IPS DF 19.7 (cell line): ENCODE measurements around the gene GATA3.

Source experiments
- DNase-seq: peaks from one replicate; pipeline ENCODE4 v3.0.0-alpha.2; 2013; ENCODE audit warnings: low read depth, low spot score

The GATA3 gene

GRCh38 chr10:8064436-8064835, 9.9 kb downstream of the GATA3 start:
- no peak for DNase-seq

- DNase-seq: no peak
These were observed 11.2 kb downstream of the GATA3 start for GRCh38 chr10:8065651-8066050.

GRCh38 chr10:8066124-8066523, 11.6 kb downstream of the GATA3 start:
- DNase-seq: no peak

- no peak for DNase-seq
These were observed 12.3 kb downstream of the GATA3 start for GRCh38 chr10:8066797-8067196.

- no peak for DNase-seq
These were observed 14.6 kb downstream of the GATA3 start for GRCh38 chr10:8069108-8069507.

GRCh38 chr10:8069627-8070026, 15.1 kb downstream of the GATA3 start:
- no peak for DNase-seq

GRCh38 chr10:8070440-8070839, 16.0 kb downstream of the GATA3 start:
- DNase-seq: no peak

GRCh38 chr10:8071006-8071405, 16.5 kb downstream of the GATA3 start:
- DNase-seq: no peak

- no peak for DNase-seq
These were observed 17.2 kb downstream of the GATA3 start for GRCh38 chr10:8071666-8072065.

GRCh38 chr10:8072211-8072610, 17.7 kb downstream of the GATA3 start:
- no peak for DNase-seq

- no peak for DNase-seq
These were observed 19.4 kb downstream of the GATA3 start for GRCh38 chr10:8073691-8074416.

GRCh38 chr10:8074881-8075280, 20.4 kb downstream of the GATA3 start:
- no peak for DNase-seq

- DNase-seq: no peak
These were observed 21.1 kb downstream of the GATA3 start for GRCh38 chr10:8075282-8076260.

- no peak for DNase-seq
These were observed 22.4 kb downstream of the GATA3 start for GRCh38 chr10:8076933-8077332.

- DNase-seq: no peak
These were observed 23.5 kb downstream of the GATA3 start for GRCh38 chr10:8078027-8078426.

- DNase-seq: no peak
These were observed 24.6 kb downstream of the GATA3 start for GRCh38 chr10:8079126-8079525.

GRCh38 chr10:8084799-8085198, 30.3 kb downstream of the GATA3 start:
- DNase-seq: no peak

GRCh38 chr10:8085251-8085650, 30.8 kb downstream of the GATA3 start:
- DNase-seq: no peak

GRCh38 chr10:8086315-8086714, 31.8 kb downstream of the GATA3 start:
- no peak for DNase-seq

GRCh38 chr10:8088504-8088903, 34.0 kb downstream of the GATA3 start:
- no peak for DNase-seq

- no peak for DNase-seq
These were observed 37.9 kb downstream of the GATA3 start for GRCh38 chr10:8092428-8092827.

- no peak for DNase-seq
These were observed 41.5 kb downstream of the GATA3 start for GRCh38 chr10:8095959-8096358.

GRCh38 chr10:8096931-8097330, 42.4 kb downstream of the GATA3 start:
- DNase-seq: no peak
